ENCODE results near the gene KIF21A. TPM values are rescaled to one million over a fixed set of nuclear protein-coding genes. Genes with fewer than 3 reads are reported as not detected.

KIF21A gene
- total RNA-seq, 1 donor from 2014 or later: 5.3 TPM

GRCh38 chr12:39275846-39276245 is 167.1 kb downstream of the KIF21A start:
- no peak for DNase-seq (ENCODE audit: low read depth in 2 of 2)

DNA sequence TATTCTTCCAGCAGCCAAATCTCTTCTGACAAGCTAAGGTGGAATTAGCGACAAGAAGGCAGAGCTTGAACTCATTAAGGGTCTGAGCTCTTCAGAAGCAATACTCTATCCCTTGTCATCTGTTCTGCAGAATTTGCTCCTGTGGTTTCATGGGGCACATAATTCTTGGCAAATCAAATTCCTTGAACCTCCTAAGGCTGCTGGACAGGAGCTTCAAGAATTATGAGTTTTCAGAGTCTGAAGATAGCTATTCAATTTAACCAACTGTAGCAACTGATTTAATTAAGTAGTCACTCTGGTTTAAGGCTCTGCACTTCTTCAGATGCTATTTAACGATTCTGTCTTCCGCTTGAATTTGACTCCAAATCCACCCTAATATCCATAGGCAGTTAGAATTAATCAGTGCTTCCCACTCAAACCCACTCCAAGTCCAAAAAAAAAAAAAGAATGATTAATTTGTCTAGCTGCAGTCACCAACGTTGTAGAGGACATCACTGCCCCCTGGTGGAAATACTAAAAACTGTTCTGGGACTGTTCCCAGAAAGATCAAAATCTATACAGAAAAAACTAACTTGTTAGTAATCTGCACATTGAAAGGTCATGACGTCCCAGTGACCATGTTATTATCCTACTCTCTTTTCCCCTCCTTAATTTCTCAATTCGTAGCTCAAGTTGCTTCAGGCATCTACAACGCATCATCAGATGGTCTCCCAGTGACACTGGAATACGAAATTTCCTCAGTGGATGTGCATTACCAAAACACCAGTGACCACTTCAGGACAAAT is 169.9 kb downstream of the KIF21A start:
- DNase-seq (ENCODE audit: low read depth in 2 of 2): peak; percentile 10 to 56

DNA sequence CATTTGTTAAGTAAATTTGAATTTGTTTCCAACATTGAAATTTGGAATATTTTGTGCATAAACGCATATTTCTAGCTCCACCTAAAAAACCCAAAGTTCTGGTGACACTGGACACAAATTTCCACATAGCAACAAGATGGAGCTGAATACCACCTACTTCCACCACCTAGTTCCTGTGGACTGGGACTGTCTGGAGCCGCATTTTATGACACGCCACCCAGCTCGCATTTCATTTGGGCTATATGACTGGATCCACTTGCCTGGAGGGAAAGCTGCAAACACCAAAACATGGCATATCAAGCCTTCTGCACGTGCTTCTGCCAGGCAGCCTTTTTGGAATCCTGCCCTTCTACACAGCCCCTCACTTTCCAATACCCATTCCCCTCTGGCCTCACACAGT is 173.4 kb downstream of the KIF21A start:
- DNase-seq (ENCODE audit: low read depth in 2 of 2): no peak

DNA sequence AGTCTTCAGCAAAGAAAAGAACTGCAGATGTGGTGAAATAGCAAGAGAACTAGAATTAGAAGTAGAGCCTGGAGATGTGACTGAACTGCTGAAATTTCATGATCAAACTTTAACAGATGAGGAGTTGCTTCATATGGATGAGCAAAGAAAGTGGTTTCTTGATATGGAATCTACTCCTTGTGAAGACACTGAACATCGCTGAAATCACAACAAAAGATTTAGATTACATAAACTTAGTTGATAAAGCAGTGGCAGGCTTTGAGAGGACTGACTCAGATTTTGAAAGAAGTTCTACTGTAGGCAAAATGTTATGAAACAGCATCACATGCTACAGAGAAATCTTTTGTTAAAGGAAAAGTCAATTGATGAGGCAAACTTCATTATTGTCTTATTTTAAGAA is 175.0 kb downstream of the KIF21A start:
- no peak for DNase-seq (ENCODE audit: low read depth in 2 of 2)

- DNase-seq (ENCODE audit: low read depth in 2 of 2): no peak
These were observed 190.3 kb downstream of the KIF21A start for GRCh38 chr12:39252628-39253027.

Other genes starting within 250 kb of the KIF21A start
- gene ABCD2, start 176.7 kb upstream of the KIF21A start, total RNA-seq: not detected in 2 replicates

Data from dermis microvascular lymphatic vessel endothelial cell (primary cell).